Heart left ventricle (tissue), 13 donors: Measurements from ENCODE around the gene TMEM123.
"Not testable (repeated sequence)": the region's sequence is repeated elsewhere in the genome, so short reads cannot be mapped to it uniquely, and the experiment has no call there.

Source experiments
- POLR2A ChIP-seq, 2 donors: fragments of 450-650 bp; IDR thresholded peaks; one replicate each; pipeline ENCODE4 v1.6.1; 2017; ENCODE audit warnings: antibody characterized with exemption in 2 of 2, mild to moderate bottlenecking in 2 of 2, moderate library complexity in 2 of 2
- TF ChIP-seq, protein P1 (sequence below), 12 donors: fragments of 200-600 bp; sonication (generic) in 4 of 12; IDR thresholded peaks; one replicate each; pipeline versions ENCODE4 v1.5.0 to v1.8.0; 2018 to 2022; ENCODE audit warnings: antibody characterized with exemption in 12 of 12, mild to moderate bottlenecking in 5 of 12
- donor health status: ischemic (EF 13 %, LVEDD 7.1; RV severe dilation, severe dysfunction).
- donor health status: DM: no; HTN: yes; CAD: no.
- donor health status: DM: no; HTN: no; CAD: no.
- donor health status: ischemic (EF 25% LVEDD 6.9; RV normal size, moderate dysfunction).
- donor health status: ischemic (EF 25% LVEDD 5.7; RV mildly dilated, moderate dysfunction).
- donor health status: ischemic (EF 35%, LVEDD 5.7; RV mildly dilated, moderate dysfunction).
- donor health status: nonischemic (EF 11% LVEDD 7.7; RV severe dilation, severe dysfunction).
- donor health status: DM: yes; HTN: yes; CAD: no.
- donor health status: PGD.
- donor health status: ischemic (EF 29% LVEDD 5.4; RV normal size, mild dysfunction).
- donor health status: nonischemic (EF 23%, LVEDD 6.1; RV moderate dilation, normal function).

DNA sequence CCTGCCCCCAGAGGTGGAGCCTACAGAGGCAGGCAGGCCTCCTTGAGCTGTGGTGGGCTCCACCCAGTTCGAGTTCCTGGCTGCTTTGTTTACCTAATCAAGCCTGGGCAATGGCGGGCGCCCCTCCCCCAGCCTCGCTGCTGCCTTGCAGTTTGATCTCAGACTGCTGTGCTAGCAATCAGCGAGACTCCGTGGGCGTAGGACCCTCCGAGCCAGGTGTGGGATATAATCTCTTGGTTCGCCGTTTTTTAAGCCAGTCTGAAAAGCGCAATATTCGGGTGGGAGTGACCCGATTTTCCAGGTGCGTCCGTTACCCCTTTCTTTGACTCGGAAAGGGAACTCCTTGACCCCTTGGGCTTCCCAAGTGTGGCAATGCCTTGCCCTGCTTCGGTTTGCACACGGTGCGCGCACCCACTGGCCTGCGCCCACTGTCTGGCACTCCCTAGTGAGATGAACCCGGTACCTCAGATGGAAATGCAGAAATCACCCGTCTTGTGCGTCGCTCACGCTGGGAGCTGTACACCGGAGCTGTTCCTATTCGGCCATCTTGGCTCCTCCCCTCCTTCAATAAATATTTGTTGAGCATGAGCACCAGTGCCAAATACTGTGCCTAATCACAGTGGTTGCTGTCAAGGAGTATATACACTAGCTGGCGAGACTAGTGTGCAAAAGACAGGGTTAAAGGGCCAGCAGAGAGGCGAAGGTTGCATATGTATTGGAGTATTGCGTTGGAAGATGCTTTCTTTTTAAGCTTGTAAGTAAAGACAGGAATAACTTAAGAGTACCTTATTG lies 77.7 kb downstream of the TMEM123 start:
- TF ChIP-seq, protein P1, sequence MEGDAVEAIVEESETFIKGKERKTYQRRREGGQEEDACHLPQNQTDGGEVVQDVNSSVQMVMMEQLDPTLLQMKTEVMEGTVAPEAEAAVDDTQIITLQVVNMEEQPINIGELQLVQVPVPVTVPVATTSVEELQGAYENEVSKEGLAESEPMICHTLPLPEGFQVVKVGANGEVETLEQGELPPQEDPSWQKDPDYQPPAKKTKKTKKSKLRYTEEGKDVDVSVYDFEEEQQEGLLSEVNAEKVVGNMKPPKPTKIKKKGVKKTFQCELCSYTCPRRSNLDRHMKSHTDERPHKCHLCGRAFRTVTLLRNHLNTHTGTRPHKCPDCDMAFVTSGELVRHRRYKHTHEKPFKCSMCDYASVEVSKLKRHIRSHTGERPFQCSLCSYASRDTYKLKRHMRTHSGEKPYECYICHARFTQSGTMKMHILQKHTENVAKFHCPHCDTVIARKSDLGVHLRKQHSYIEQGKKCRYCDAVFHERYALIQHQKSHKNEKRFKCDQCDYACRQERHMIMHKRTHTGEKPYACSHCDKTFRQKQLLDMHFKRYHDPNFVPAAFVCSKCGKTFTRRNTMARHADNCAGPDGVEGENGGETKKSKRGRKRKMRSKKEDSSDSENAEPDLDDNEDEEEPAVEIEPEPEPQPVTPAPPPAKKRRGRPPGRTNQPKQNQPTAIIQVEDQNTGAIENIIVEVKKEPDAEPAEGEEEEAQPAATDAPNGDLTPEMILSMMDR (IDR thresholded peaks at IDR 0.05): not testable (repeated sequence)
- TF ChIP-seq POLR2A (IDR thresholded peaks at IDR 0.05): not testable (repeated sequence)
